HG02759 (cell line): ENCODE measurements around the gene TLE2.
"Not testable (repeated sequence)": the region's sequence is repeated elsewhere in the genome, so short reads cannot be mapped to it uniquely, and the experiment has no call there.

Source experiments
- ATAC-seq: cut with Tn5 transposase; IDR thresholded peaks from one replicate; pipeline ENCODE4 v1.9.1; 2021; ENCODE audit warnings: mild to moderate bottlenecking, moderate library complexity; ENCODE audit not compliant: unreplicated experiment

The TLE2 gene

GRCh38 chr19:3038214-3038613 lies 9.1 kb upstream of the TLE2 start:
- no peak for ATAC-seq

- ATAC-seq: not testable (repeated sequence)
Measured at GRCh38 chr19:3036977-3037544, 8.0 kb upstream of the TLE2 start.

DNA sequence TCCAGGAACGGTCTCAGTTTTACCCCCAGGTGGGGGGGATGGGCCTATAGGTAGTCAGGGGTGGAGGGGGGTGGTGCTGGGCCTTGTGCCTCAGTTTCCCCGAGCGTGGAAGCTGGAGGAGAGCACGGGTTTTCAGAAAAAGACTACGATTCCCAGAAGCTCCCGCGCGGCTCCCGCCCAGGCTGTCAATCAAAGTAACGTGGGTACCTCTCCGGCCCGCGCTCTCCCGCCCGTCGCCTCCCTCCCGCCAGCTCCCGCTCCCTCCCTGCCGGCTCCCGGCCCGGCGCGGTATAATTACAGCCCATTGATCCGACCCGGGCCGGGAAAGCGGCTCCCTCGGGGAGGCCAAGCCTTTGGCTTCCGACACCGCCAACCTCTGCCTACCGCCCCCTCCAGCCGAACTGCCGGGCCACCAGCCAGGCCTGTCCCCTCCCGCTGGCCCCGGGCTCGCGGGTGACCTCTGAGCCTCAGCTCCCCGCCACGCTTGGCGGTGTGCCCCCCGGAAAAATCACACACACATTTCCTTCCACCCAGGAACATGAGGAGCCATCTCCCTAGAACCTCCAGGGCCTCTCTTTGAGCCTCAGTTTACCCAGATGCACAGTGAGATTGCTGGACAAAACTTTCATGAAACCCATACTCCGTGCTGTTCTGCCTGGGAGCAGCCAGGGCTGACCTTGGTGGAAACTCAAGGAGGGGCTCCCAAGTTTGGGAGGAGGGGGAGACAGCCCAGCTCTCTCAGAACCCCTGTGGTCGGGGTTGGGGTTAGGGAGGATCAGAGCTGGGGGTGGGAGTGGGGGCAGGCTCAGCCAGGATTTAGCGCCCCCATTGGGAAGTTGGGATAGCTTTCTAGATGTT lies 7.3 kb upstream of the TLE2 start:
- peak; percentile 42 for ATAC-seq

GRCh38 chr19:3035542-3036118 lies 6.5 kb upstream of the TLE2 start:
- ATAC-seq: peak; percentile 85

- ATAC-seq: peak; percentile 10
Measured at GRCh38 chr19:3034656-3035541, 5.8 kb upstream of the TLE2 start.

- no peak for ATAC-seq
Measured at GRCh38 chr19:3034406-3034655, 5.3 kb upstream of the TLE2 start.

DNA sequence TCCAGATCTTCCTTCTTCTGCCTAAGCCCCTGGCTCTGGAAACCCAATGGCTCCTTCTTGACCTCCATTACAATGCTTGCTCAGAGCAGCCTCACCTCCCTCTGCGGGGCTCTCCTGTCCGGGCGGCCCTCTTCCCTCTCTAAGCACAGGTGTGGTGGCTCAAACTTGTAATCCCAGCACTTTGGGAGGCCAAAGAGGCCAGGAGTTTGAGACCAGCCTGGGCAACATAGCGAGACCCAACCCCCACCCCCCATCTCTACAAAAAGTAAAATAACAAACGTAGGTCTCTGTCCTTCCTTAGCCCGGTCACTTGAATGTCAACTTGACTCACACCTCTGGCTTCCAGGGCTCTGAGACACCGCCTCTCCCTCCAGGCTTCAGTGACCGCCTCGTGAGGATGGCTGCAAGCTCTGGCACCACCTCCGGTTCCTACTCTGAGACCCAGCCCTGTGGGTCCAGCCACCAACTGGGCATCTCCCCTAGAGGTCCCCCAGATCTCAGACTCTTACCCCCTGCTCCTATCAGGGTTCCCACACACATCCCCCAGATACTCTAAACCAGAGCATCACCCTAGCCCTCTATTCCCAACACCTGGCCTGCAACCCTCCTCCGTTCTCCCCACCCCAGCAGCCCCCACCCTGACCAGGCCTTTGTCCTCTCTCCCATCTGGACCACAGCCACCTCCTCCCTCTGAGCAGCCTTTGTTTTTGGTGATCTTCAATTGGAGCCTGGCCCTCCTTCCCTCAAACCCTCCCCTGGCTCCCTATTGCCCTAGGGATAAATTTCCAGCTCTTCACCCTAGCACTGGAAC lies 4.7 kb upstream of the TLE2 start:
- no peak for ATAC-seq

GRCh38 chr19:3031607-3031867 lies 2.5 kb upstream of the TLE2 start:
- ATAC-seq: no peak

DNA sequence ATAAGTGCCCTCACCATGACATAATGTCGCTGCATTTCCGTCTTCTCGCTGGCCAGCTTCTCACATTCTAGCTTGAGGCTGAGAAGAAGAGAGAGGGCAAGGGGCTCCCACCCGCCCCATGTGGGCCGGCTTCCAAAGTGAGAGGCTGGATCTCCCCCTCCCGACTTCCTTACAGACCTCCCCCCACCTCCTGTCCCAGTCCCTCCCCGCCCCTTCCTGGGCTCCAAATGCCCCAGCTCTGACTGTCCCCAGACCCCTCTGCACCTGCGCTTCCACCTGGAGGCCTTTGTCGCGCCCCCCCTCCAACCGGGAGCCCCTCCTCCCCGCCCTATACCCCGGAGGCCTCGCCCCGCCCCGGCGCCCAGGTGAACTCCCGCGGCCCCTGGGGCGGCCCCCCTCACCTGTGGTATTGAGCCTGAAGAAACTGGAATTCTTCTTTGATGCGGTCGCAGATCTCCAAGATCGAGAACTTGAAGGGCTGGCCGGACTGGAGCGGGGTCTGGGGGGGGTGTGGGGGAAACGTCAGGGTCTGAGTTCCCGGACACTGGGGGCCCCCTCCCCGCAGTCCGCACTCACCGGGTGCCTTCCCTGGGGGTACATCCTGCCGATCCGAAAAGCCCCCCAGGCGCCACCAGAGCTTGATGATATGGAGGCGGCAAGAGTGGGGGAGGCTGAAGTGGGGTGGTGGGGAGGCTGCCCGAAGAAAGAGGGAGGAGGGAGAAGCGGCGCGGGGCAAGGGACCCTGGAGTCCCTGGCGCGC lies 595 bp downstream of the TLE2 start:
- ATAC-seq: no peak

- ATAC-seq: no peak
Measured at GRCh38 chr19:3027981-3028304, 1.1 kb downstream of the TLE2 start.

- ATAC-seq: no peak
Measured at GRCh38 chr19:3027292-3027691, 1.8 kb downstream of the TLE2 start.

DNA sequence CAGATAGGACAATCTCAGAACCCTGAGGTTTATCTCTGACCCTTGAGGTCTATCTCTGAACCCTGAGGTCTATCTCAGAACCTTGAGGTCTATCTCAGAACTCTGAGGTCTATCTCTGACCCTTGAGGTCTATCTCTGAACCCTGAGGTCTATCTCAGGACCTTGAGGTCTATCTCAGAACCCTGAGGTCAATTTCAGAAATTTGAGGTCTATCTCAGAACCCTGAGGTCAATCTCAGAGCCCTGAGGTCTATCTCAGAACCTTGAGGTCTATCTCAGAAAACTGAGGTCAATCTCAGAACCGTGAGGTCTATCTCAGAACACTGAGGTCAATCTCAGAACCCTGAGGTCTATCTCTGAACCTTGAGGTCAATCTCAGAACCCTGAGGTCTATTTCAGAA lies 2.3 kb downstream of the TLE2 start:
- no peak for ATAC-seq

GRCh38 chr19:3025549-3025886 lies 3.6 kb downstream of the TLE2 start:
- no peak for ATAC-seq

DNA sequence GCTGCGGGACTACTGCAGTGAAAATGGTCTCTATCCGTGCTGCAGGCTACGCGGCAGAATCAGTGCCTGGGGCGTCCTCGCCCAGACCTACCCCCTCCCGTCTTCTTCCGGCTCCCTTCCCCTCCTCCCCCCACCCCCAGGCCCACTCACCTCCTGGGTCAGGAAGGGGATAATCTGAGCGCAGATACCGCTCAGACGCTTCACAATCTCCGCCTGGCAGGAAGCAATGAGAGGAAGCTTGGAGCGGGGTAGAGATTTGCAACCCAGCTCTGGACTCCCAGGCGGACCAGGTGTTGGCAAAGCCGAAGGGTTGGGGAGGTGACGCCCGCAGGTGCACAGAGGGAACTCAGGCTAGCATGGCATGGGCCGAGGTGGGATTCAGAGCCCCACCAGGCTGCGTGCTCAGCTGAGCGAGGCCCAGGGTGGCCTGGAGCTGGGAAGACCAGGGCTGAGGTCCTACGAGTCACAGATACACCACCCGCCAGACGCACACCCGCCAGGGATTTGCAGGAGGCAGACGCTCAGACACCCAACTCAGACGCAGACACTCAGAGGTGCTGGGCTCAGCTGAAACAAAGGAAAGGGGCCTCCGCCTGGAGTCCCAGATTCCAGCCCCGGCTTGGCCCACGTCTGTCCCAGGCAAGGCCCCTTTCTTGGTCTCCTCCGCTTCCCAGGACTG lies 4.1 kb downstream of the TLE2 start:
- no peak for ATAC-seq

DNA sequence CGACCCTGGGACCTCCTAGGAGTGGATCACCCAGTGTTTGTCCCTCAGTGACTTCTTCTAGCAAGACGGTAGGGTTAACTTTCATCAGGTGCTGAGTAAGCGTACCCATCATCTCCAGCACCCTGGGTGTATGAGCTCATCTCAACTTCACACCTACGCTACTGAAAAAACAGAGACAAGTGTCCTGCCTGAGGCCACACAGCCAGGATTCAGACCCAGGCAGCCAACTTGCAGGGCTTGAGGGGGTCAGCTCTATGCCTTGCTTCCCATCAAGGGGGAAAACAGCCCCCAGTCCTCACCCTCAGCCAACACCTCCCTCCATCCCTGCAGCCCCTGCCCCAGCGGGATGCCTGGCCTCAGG lies 4.6 kb downstream of the TLE2 start:
- no peak for ATAC-seq

DNA sequence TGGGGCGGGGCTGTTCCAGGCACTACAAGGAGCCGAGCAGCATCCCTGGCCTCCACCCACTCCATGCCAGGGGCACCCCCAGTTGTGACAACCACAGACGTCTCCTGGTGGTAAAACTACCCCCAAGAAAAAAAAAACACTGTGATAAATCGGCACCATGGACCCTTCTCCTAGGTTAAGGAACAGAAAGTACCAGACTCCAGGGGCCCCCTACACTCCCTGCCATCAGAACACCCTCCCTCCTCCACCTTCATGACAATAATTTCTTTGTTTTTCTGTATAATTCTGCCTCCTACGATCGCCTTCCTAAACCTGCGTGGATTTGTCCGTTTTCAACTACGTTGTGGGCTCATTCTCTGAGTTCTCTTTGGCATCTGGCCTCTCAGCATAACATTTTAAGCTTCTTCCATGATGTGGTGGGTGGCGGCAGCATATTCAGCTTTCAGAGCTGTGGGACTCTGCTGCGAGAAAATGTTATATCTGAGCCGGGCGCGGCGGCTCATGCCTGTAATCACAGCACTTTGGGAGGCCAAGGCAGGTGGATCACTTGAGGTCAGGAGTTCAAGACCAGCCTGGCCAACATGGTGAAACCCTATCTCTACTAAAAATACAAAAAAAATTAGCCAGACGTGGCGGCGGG lies 8.6 kb downstream of the TLE2 start:
- ATAC-seq: no peak

DNA sequence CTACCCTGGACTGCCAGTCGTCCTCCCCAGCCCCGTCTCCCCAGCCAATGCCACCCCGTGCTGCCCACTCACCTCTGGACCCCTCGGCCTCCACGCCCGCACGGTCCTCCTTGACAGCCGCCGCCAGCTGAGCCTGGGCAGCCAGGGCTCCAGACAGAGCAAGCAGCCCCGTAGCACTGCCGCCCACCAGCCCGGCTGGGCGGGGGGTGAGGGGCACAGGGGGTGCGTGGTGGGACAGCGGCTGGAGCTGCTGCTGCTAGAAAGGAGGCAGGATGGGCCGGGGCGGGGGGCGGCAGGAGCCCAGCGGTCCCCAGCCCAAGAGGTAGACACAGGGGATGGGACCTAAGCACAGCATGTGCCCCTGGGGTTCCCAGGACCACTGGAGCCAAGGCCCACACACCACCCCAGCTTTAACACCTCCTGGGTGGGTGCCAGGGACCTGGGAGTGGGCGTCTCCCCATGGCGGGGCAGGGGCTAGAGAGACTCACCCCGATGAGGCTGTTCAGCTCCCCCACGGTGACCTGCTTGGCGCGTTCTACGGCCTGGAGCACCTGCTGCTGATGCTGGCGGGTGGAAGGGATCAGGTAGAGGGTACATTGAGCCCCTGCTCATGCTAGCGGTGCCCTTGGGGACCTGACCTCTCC lies 9.7 kb downstream of the TLE2 start:
- no peak for ATAC-seq

DNA sequence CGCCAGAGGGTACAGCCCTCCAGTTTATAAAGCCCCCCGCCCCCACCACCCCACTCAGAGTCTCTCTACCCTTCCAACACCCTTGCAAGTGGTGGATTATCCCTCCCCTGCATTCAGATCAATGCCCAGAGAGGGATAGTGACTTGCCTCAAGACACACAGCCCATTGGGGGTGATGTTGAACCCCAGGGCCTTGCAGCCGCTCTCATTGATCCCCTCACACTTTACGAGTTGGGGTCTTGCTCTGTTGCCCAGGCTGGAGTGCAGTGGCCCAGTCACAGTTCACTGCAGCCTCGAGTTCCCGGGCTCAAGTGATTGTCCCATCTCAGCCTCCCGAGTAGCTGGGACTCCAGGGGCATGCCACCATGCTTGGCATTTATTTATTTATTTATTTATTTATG lies 11.2 kb downstream of the TLE2 start:
- no peak for ATAC-seq
